Ascending aorta (tissue), 2 donors: ENCODE results near the gene AKAP13. TPM values are rescaled to one million over a fixed set of nuclear protein-coding genes. Genes with fewer than 3 reads are reported as not detected.

Experiments
- DNase-seq, 2 donors: peaks; one replicate each; pipeline ENCODE4 v3.0.0-alpha.2; 2019; ENCODE audit warnings: low spot score in 2 of 2
- H3K27ac ChIP-seq, 2 donors: fragments of 200-600 bp; sonication (generic); one replicate each; pipeline ENCODE4 v1.5.1; 2016 to 2017; ENCODE audit warnings: mild to moderate bottlenecking in 1 of 2
- H3K27me3 ChIP-seq: fragments of 200-600 bp; sonication (generic); one replicate; pipeline ENCODE4 v1.5.1; 2017
- H3K36me3 ChIP-seq, 2 donors: fragments of 200-600 bp; sonication (generic); one replicate each; pipeline ENCODE4 v1.5.1; 2016
- H3K4me1 ChIP-seq, 2 donors: fragments of 200-600 bp; sonication (generic); one replicate each; pipeline ENCODE4 v1.5.1; 2016 to 2017; ENCODE audit warnings: mild to moderate bottlenecking in 1 of 2
- H3K4me3 ChIP-seq, 2 donors: fragments of 200-600 bp; sonication (generic); one replicate each; pipeline ENCODE4 v1.5.1; 2016 to 2017; ENCODE audit warnings: mild to moderate bottlenecking in 1 of 2
- H3K9me3 ChIP-seq, 2 donors: fragments of 200-600 bp; sonication (generic); one replicate each; pipeline ENCODE4 v1.5.1; 2016
- CTCF ChIP-seq, 3 experiments: fragments of 200-600 bp in 2 of 3; fragments of 450-650 bp in 1 of 3; sonication (generic) in 2 of 3; IDR thresholded peaks; one replicate each; pipeline ENCODE4 v1.5.1; 2016 to 2019; ENCODE audit warnings: antibody characterized with exemption in 3 of 3, mild to moderate bottlenecking in 1 of 3, moderate library complexity in 1 of 3
- intact Hi-C: fragments of 100-400 bp; cut with DNase I; formaldehyde crosslinking; loops from one replicate; pipeline ENCODE4 v1.15.1; 2023
- total RNA-seq: library from RNA; depleted of rRNA; stranded (reverse); fragments of >200 nt; gene quantifications from one replicate; pipeline ENCODE4 v1.1.0, GENCODE V29; 2016

AKAP13 gene
- total RNA-seq, 1 donor from 2014 or later: 74.3 TPM

GRCh38 chr15:85377269-85377668 lies 3.1 kb upstream of the AKAP13 start:
- Histone ChIP-seq H3K9me3 (no peaks in the 10 kb centered on the region), H3K27me3 (no peaks in the 10 kb centered on the region), H3K4me1 (peaks cover 0 to 6% of the 10 kb centered on the region in 2 donors), H3K27ac (no peak overlapping the region), H3K4me3 (no peak overlapping the region), H3K36me3 (no peaks in the 10 kb centered on the region)
- DNase-seq: no peak
- intact Hi-C loops: no loop called here
- no peak for TF ChIP-seq CTCF (IDR thresholded peaks at IDR 0.05)

- Histone ChIP-seq H3K4me3 (no peak overlapping the region), H3K27me3 (no peaks in the 10 kb centered on the region), H3K36me3 (no peaks in the 10 kb centered on the region), H3K9me3 (no peaks in the 10 kb centered on the region), H3K4me1 (peaks cover 0 to 10% of the 10 kb centered on the region in 2 donors), H3K27ac (no peak overlapping the region)
- no peak for TF ChIP-seq CTCF (IDR thresholded peaks at IDR 0.05)
- intact Hi-C loops: no loop called here
- no peak for DNase-seq
Observed at GRCh38 chr15:85377986-85378385, 2.4 kb upstream of the AKAP13 start.

GRCh38 chr15:85379403-85380131 lies 836 bp upstream of the AKAP13 start:
- peak overlapping the region; percentile 80 to 90 for H3K4me3 ChIP-seq
- H3K36me3 ChIP-seq: no peaks in the 10 kb centered on the region
- intact Hi-C loops: loop anchor here (1.0 to 2.0 kb wide), 3 partner anchors 21 to 48 kb away; no protein-coding TSS in a partner anchor
- H3K27ac ChIP-seq: peak overlapping the region; percentile 76 to 92
- H3K27me3 ChIP-seq: no peaks in the 10 kb centered on the region
- TF ChIP-seq CTCF (IDR thresholded peaks at IDR 0.05): no peak
- H3K4me1 ChIP-seq: peaks cover 0 to 10% of the 10 kb centered on the region in 2 donors
- DNase-seq: no peak
- H3K9me3 ChIP-seq: no peaks in the 10 kb centered on the region

GRCh38 chr15:85380812-85381642 lies 624 bp downstream of the AKAP13 start:
- peak overlapping the region; percentile 92 for H3K27ac ChIP-seq
- H3K4me1 ChIP-seq: peaks cover 0 to 10% of the 10 kb centered on the region in 2 donors
- H3K4me3 ChIP-seq: peak overlapping the region; percentile 80 to 90
- peak in 1 of 2 donors; percentile 78 for DNase-seq
- intact Hi-C loops: loop anchor here (1.0 to 2.0 kb wide), 3 partner anchors 23 to 50 kb away; no protein-coding TSS in a partner anchor
- no peaks in the 10 kb centered on the region for H3K36me3 ChIP-seq
- no peaks in the 10 kb centered on the region for H3K9me3 ChIP-seq
- no peaks in the 10 kb centered on the region for H3K27me3 ChIP-seq
- TF ChIP-seq CTCF (IDR thresholded peaks at IDR 0.05): no peak

GRCh38 chr15:85381850-85382751 lies 1.7 kb downstream of the AKAP13 start:
- Histone ChIP-seq H3K4me3 (peak overlapping the region; percentile 80 to 90), H3K36me3 (no peaks in the 10 kb centered on the region), H3K9me3 (no peaks in the 10 kb centered on the region), H3K4me1 (peaks cover 0 to 10% of the 10 kb centered on the region in 2 donors), H3K27me3 (no peaks in the 10 kb centered on the region), H3K27ac (peak overlapping the region in 1 of 2 donors; percentile 92)
- DNase-seq: no peak
- TF ChIP-seq CTCF (IDR thresholded peaks at IDR 0.05): no peak
- intact Hi-C loops: loop anchor here (2.0 kb wide), 1 partner anchor 23 kb away; no protein-coding TSS in a partner anchor
